MCF 10A (cell line): ENCODE results near the gene ZNF219. TPM values are rescaled to one million over a fixed set of nuclear protein-coding genes. Genes with fewer than 3 reads are reported as not detected.

Experiments used
- BruUV-seq: library from RNA; stranded (reverse); fragments of 400-500 nt; replicated peaks from 2 replicates; lab custom pipeline; 2021; lab: Mats Ljungman, UMichigan
- CTCF ChIA-PET: fragments of 300-600 bp; sonication (Branson Sonifier 250); formaldehyde crosslinking; extraction: SDS; loops from one replicate; lab custom pipeline; 2021; ENCODE audit warnings: antibody characterized with exemption, inconsistent platforms; lab: Yijun Ruan, JAX
- POLR2A ChIA-PET: fragments of 300-600, 350-650 bp; sonication (Branson Sonifier 250); formaldehyde crosslinking; extraction: SDS; loops from one replicate; lab custom pipeline; 2020; ENCODE audit warnings: antibody characterized with exemption, inconsistent platforms; lab: Yijun Ruan, JAX
- DNase-seq: peaks from one replicate; pipeline ENCODE4 v3.0.0-alpha.2; 2018; ENCODE audit not compliant: unreplicated experiment
- H3K27ac Mint-ChIP-seq: one replicate; pipeline ENCODE4 v1.8.0; 2022; ENCODE audit warnings: mild to moderate bottlenecking, low read depth, mixed read lengths; ENCODE audit not compliant: unreplicated experiment
- H3K27me3 Mint-ChIP-seq: one replicate; pipeline ENCODE4 v1.8.0; 2022; ENCODE audit warnings: mixed read lengths; ENCODE audit not compliant: insufficient read depth, unreplicated experiment
- H3K36me3 Mint-ChIP-seq: one replicate; pipeline ENCODE4 v1.8.0; 2022; ENCODE audit warnings: mild to moderate bottlenecking, moderate library complexity, mixed read lengths; ENCODE audit not compliant: insufficient read depth, unreplicated experiment
- H3K4me1 Mint-ChIP-seq: one replicate; pipeline ENCODE4 v1.8.0; 2022; ENCODE audit warnings: mixed read lengths; ENCODE audit not compliant: insufficient read depth, unreplicated experiment
- H3K4me3 Mint-ChIP-seq: one replicate; pipeline ENCODE4 v1.8.0; 2022; ENCODE audit warnings: mild to moderate bottlenecking, moderate library complexity, mixed read lengths; ENCODE audit not compliant: unreplicated experiment
- H3K9me3 Mint-ChIP-seq: one replicate; pipeline ENCODE4 v1.8.0; 2022; ENCODE audit warnings: mixed read lengths; ENCODE audit not compliant: unreplicated experiment
- intact Hi-C: fragments of 100-400 bp; cut with micrococcal nuclease; formaldehyde crosslinking; loops from 2 replicates; pipeline ENCODE4 v1.14.1; 2022
- total RNA-seq: library from RNA; stranded (reverse); gene quantifications from 2 replicates; pipeline ENCODE4 v1.2.3, GENCODE V29; 2022
- TF ChIP-seq, protein P1 (sequence below): fragments of 200-600 bp; IDR thresholded peaks from one replicate; pipeline ENCODE4 v1.8.0; 2022; ENCODE audit warnings: antibody characterized with exemption, mild to moderate bottlenecking; ENCODE audit not compliant: unreplicated experiment

Gene ZNF219
- total RNA-seq, 1 experiment from 2014 or later = 33.8 TPM

DNA sequence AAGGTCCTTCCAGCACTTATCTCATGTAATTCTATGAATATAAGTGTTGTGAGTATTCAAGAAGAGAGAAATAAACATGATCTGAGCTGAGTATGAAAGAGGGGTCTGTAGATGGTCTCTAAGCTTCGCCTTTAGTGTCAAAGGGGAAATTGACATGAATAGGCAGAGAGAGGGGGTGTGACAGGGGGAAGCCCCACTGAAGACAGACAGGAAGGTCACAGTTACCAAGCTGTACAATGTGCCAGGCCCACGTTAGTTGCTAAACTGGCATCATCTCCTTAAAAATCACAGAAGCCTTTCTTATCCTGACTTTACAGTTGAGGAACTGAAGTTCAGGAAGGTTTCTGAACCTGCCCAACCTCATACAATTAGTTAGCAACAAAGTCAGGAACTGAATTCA is 20.8 kb downstream of the ZNF219 start:
- TF ChIP-seq, protein P1, sequence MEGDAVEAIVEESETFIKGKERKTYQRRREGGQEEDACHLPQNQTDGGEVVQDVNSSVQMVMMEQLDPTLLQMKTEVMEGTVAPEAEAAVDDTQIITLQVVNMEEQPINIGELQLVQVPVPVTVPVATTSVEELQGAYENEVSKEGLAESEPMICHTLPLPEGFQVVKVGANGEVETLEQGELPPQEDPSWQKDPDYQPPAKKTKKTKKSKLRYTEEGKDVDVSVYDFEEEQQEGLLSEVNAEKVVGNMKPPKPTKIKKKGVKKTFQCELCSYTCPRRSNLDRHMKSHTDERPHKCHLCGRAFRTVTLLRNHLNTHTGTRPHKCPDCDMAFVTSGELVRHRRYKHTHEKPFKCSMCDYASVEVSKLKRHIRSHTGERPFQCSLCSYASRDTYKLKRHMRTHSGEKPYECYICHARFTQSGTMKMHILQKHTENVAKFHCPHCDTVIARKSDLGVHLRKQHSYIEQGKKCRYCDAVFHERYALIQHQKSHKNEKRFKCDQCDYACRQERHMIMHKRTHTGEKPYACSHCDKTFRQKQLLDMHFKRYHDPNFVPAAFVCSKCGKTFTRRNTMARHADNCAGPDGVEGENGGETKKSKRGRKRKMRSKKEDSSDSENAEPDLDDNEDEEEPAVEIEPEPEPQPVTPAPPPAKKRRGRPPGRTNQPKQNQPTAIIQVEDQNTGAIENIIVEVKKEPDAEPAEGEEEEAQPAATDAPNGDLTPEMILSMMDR = no peak
- peaks cover 7% of the 10 kb centered on the region for H3K36me3 Mint-ChIP-seq
- ChIA-PET CTCF (interaction anchor here (8.4 kb wide), 1 partner anchor 15 kb away, joined by 60 read pairs; no protein-coding TSS in a partner anchor), POLR2A (interaction anchor here (1.1 kb wide), 1 partner anchor 24 kb away, joined by 3 read pairs; no protein-coding TSS in a partner anchor)
- H3K4me1 Mint-ChIP-seq = peaks cover 6% of the 10 kb centered on the region
- H3K9me3 Mint-ChIP-seq = no peaks in the 10 kb centered on the region
- BruUV-seq = no TSS peak
- H3K27ac Mint-ChIP-seq = no peak overlapping the region
- DNase-seq = no peak
- intact Hi-C loops = no loop called here
- no peaks in the 10 kb centered on the region for H3K27me3 Mint-ChIP-seq
- no peak overlapping the region for H3K4me3 Mint-ChIP-seq

- TF ChIP-seq, protein P1 = no peak
- Mint-ChIP-seq H3K36me3 (peaks cover 9% of the 10 kb centered on the region), H3K27me3 (no peaks in the 10 kb centered on the region), H3K4me3 (no peak overlapping the region), H3K9me3 (no peaks in the 10 kb centered on the region), H3K4me1 (peaks cover 20% of the 10 kb centered on the region), H3K27ac (no peak overlapping the region)
- no peak for DNase-seq
- POLR2A ChIA-PET = no interaction called here
- CTCF ChIA-PET = interaction anchor here (6.3 kb wide), 1 partner anchor 18 kb away, joined by 77 read pairs; no protein-coding TSS in a partner anchor
- intact Hi-C loops = no loop called here
- BruUV-seq = no TSS peak
Measured at GRCh38 chr14:21075719-21076437, 22.6 kb downstream of the ZNF219 start.

- peaks cover 20% of the 10 kb centered on the region for H3K4me1 Mint-ChIP-seq
- intact Hi-C loops = no loop called here
- POLR2A ChIA-PET = no interaction called here
- no peak for DNase-seq
- peaks cover 12% of the 10 kb centered on the region for H3K36me3 Mint-ChIP-seq
- CTCF ChIA-PET = interaction anchor here (1.0 to 6.3 kb wide), 4 partner anchors 19 to 30 kb away, joined by 3 to 82 read pairs (median 40); no protein-coding TSS in a partner anchor
- BruUV-seq = no TSS peak
- no peaks in the 10 kb centered on the region for H3K27me3 Mint-ChIP-seq
- H3K4me3 Mint-ChIP-seq = no peak overlapping the region
- H3K9me3 Mint-ChIP-seq = no peaks in the 10 kb centered on the region
- TF ChIP-seq, protein P1 = no peak
- no peak overlapping the region for H3K27ac Mint-ChIP-seq
Measured at GRCh38 chr14:21074398-21075272, 23.8 kb downstream of the ZNF219 start.

GRCh38 chr14:21073921-21074320 is 24.5 kb downstream of the ZNF219 start:
- TF ChIP-seq, protein P1 = no peak
- BruUV-seq = no TSS peak
- H3K4me3 Mint-ChIP-seq = no peak overlapping the region

More at GRCh38 chr14:21073921-21074320, 24.5 kb downstream of the ZNF219 start:
- intact Hi-C loops = no loop called here
- no peaks in the 10 kb centered on the region for H3K9me3 Mint-ChIP-seq
- no peak overlapping the region for H3K27ac Mint-ChIP-seq
- no peaks in the 10 kb centered on the region for H3K27me3 Mint-ChIP-seq
- CTCF ChIA-PET = interaction anchor here (1.3 to 6.3 kb wide), 3 partner anchors 20 to 31 kb away, joined by 3 to 82 read pairs (median 77); no protein-coding TSS in a partner anchor
- POLR2A ChIA-PET = no interaction called here
- peaks cover 20% of the 10 kb centered on the region for H3K4me1 Mint-ChIP-seq
- no peak for DNase-seq
- peaks cover 12% of the 10 kb centered on the region for H3K36me3 Mint-ChIP-seq
